ENCODE measurements around the gene IQGAP2. TPM values are rescaled to one million over a fixed set of nuclear protein-coding genes. Genes with fewer than 3 reads are reported as not detected.

Gene IQGAP2
- total RNA-seq, 3 donors from 2014 or later (not counting 1 experiment from before 2014, with no cell fraction given): 172 to 218 (median 207) TPM

DNA sequence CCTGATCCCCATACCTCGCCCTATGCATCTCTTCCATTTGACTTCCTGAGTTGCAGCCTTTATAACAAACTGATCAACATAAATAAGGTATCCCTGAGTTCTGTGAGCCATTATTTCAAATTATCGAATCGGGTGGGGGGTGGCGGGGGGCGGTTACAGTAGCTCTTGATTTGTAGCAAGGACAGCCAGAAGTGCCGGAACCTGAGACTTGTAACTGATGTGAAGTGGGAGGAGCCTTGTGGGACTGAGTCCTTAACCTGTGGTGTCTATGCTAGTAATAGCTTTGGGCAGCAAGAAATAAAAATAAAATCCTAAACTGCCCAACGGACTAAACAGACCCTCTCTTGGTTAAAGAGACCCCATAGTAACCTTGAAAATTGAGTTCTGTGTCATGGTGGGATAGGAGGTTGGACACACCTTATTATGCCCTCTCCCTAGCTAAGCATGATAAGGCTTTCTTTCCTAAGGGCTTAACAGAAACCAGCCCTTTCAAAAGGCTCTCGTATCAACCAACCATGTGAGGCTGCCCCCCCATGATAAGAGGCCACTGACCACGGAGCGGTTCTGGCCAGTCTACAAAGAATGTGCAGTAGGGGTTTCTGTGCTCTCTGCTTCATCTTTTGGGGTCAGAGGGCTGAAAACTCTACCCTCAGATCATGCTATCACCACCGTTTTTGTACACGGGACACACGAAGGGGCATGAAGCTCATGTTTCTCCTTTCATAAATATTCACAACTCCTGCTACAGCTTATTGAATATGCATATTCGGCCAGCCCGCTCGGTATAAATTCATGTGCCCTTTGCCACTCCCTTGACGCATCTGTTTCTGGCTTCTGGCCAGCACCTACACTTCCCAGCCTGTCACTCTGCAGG is 39.5 kb upstream of the IQGAP2 start:
- Histone ChIP-seq H3K27me3 (ENCODE audit: control insufficient read depth, insufficient read depth, low read length) (no peaks in the 10 kb centered on the region), H3K9me3 (ENCODE audit: control insufficient read depth, insufficient read depth, low read length) (no peaks in the 10 kb centered on the region), H3K4me3 (ENCODE audit: low read length) (no peak overlapping the region), H3K27ac (ENCODE audit: low read length) (no peak overlapping the region), H3K4me1 (ENCODE audit: control insufficient read depth, insufficient read depth, low read length) (no peaks in the 10 kb centered on the region), H3K36me3 (ENCODE audit: control insufficient read depth, insufficient read depth, low read length) (no peaks in the 10 kb centered on the region)
- no peak overlapping the region for H3K27ac Mint-ChIP-seq
- TF ChIP-seq, protein P1, sequence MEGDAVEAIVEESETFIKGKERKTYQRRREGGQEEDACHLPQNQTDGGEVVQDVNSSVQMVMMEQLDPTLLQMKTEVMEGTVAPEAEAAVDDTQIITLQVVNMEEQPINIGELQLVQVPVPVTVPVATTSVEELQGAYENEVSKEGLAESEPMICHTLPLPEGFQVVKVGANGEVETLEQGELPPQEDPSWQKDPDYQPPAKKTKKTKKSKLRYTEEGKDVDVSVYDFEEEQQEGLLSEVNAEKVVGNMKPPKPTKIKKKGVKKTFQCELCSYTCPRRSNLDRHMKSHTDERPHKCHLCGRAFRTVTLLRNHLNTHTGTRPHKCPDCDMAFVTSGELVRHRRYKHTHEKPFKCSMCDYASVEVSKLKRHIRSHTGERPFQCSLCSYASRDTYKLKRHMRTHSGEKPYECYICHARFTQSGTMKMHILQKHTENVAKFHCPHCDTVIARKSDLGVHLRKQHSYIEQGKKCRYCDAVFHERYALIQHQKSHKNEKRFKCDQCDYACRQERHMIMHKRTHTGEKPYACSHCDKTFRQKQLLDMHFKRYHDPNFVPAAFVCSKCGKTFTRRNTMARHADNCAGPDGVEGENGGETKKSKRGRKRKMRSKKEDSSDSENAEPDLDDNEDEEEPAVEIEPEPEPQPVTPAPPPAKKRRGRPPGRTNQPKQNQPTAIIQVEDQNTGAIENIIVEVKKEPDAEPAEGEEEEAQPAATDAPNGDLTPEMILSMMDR (IDR thresholded peaks at IDR 0.05): no peak
- no peak overlapping the region for H3K4me3 Mint-ChIP-seq
- H3K9me3 Mint-ChIP-seq: no peaks in the 10 kb centered on the region
- H3K4me1 Mint-ChIP-seq: peaks cover 13 to 22% of the 10 kb centered on the region in 2 donors
- intact Hi-C loops (cut with micrococcal nuclease): no loop called here
- no peaks in the 10 kb centered on the region for H3K36me3 Mint-ChIP-seq
- 74% methylated on average over 17 of the region's 17 CpGs for WGBS (ENCODE audit: insufficient coverage)
- H3K27me3 Mint-ChIP-seq (ENCODE audit: low read depth in 2 of 2): no peaks in the 10 kb centered on the region
- no peak for DNase-seq
- peak in 2 of 3 donors; percentile 25 to 60 for ATAC-seq

DNA sequence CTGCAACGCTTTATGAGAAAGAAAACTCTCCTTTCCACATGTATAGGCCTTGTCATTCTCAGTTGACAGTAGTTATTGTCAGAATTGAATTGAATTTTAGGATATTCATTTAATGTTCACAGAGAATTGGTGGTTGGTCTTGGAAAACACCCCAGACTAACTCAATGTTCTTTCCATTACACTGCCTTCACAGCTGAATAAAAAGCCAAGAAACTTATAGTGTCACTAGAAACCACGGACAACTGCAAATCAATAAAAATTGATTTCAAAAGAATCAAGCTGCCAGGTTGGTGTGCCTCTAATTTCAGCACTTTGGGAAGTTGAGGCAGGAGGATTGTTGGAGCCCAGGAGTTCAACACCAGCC is 38.9 kb upstream of the IQGAP2 start:
- no peak overlapping the region for H3K4me3 Mint-ChIP-seq
- no peaks in the 10 kb centered on the region for H3K9me3 ChIP-seq (ENCODE audit: control insufficient read depth, insufficient read depth, low read length)
- WGBS (ENCODE audit: insufficient coverage): 89% methylated on average over 1 of the region's 2 CpGs
- DNase-seq (no peak), ATAC-seq (no peak)
- peaks cover 13 to 22% of the 10 kb centered on the region in 2 donors for H3K4me1 Mint-ChIP-seq
- H3K27ac Mint-ChIP-seq: no peak overlapping the region
- no peaks in the 10 kb centered on the region for H3K4me1 ChIP-seq (ENCODE audit: control insufficient read depth, insufficient read depth, low read length)
- no peaks in the 10 kb centered on the region for H3K27me3 ChIP-seq (ENCODE audit: control insufficient read depth, insufficient read depth, low read length)
- TF ChIP-seq, protein P1 (IDR thresholded peaks at IDR 0.05): no peak
- H3K36me3 ChIP-seq (ENCODE audit: control insufficient read depth, insufficient read depth, low read length): no peaks in the 10 kb centered on the region
- H3K4me3 ChIP-seq (ENCODE audit: low read length): no peak overlapping the region
- no peaks in the 10 kb centered on the region for H3K9me3 Mint-ChIP-seq
- H3K27ac ChIP-seq (ENCODE audit: low read length): no peak overlapping the region
- no peaks in the 10 kb centered on the region for H3K27me3 Mint-ChIP-seq (ENCODE audit: low read depth in 2 of 2)
- intact Hi-C loops (cut with micrococcal nuclease): no loop called here
- H3K36me3 Mint-ChIP-seq: no peaks in the 10 kb centered on the region

DNA sequence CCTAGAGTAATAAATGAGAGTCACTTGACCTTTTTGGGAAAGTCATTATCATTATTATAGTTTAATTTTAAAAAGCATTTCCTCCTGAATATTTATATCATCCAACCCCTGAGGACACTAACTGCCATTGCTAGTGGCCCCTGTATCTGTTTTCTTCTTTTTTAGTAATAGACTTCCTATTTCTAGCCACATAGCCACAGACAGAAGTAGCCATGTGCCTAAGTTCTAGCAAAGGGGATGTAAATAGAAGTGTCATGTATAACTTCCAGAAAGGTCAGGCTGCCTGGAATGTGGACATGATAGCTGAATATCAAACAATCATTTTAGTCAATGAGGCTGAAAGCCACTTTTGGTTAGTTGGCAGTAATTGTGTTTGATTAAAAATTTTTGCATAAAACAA is 37.5 kb upstream of the IQGAP2 start:
- Histone ChIP-seq H3K9me3 (ENCODE audit: control insufficient read depth, insufficient read depth, low read length) (no peaks in the 10 kb centered on the region), H3K27ac (ENCODE audit: low read length) (no peak overlapping the region), H3K27me3 (ENCODE audit: control insufficient read depth, insufficient read depth, low read length) (no peaks in the 10 kb centered on the region), H3K4me1 (ENCODE audit: control insufficient read depth, insufficient read depth, low read length) (no peaks in the 10 kb centered on the region), H3K4me3 (ENCODE audit: low read length) (no peak overlapping the region), H3K36me3 (ENCODE audit: control insufficient read depth, insufficient read depth, low read length) (no peaks in the 10 kb centered on the region)
- no peaks in the 10 kb centered on the region for H3K36me3 Mint-ChIP-seq
- peaks cover 12 to 20% of the 10 kb centered on the region in 2 donors for H3K4me1 Mint-ChIP-seq
- TF ChIP-seq, protein P1 (IDR thresholded peaks at IDR 0.05): no peak
- no peak overlapping the region for H3K4me3 Mint-ChIP-seq
- ATAC-seq: no peak
- H3K9me3 Mint-ChIP-seq: no peaks in the 10 kb centered on the region
- DNase-seq: no peak
- H3K27me3 Mint-ChIP-seq (ENCODE audit: low read depth in 2 of 2): no peaks in the 10 kb centered on the region
- intact Hi-C loops (cut with micrococcal nuclease): no loop called here
- no peak overlapping the region for H3K27ac Mint-ChIP-seq

DNA sequence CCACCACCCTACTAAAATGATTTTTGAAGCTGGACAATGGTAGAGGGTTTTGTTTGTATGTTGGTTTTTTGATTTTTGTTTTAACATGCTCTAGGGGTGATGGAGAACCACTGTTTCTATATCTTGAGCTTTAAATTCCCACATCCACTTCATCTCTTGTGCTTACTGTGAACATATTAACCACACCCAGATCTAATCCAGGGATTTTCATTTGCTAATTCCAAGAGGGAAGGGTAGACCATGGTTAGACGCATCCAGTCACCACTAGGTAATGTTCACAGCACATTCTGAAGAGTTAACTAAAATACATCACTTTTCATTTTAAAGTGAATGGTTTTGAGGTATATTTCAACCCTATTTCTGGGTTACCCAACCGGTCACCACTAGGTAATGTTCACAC is 36.5 kb upstream of the IQGAP2 start:
- H3K4me3 ChIP-seq (ENCODE audit: low read length): no peak overlapping the region
- H3K27me3 ChIP-seq (ENCODE audit: control insufficient read depth, insufficient read depth, low read length): no peaks in the 10 kb centered on the region
- intact Hi-C loops (cut with micrococcal nuclease): no loop called here
- no peaks in the 10 kb centered on the region for H3K9me3 ChIP-seq (ENCODE audit: control insufficient read depth, insufficient read depth, low read length)
- H3K4me1 Mint-ChIP-seq: peaks cover 5 to 13% of the 10 kb centered on the region in 2 donors
- ATAC-seq (no peak), DNase-seq (no peak)
- H3K9me3 Mint-ChIP-seq: no peaks in the 10 kb centered on the region
- H3K4me3 Mint-ChIP-seq: no peak overlapping the region
- H3K36me3 ChIP-seq (ENCODE audit: control insufficient read depth, insufficient read depth, low read length): no peaks in the 10 kb centered on the region
- H3K36me3 Mint-ChIP-seq: no peaks in the 10 kb centered on the region
- H3K4me1 ChIP-seq (ENCODE audit: control insufficient read depth, insufficient read depth, low read length): no peaks in the 10 kb centered on the region
- no peaks in the 10 kb centered on the region for H3K27me3 Mint-ChIP-seq (ENCODE audit: low read depth in 2 of 2)
- no peak overlapping the region for H3K27ac Mint-ChIP-seq
- no peak overlapping the region for H3K27ac ChIP-seq (ENCODE audit: low read length)
- WGBS (ENCODE audit: insufficient coverage): no CpG with 5 or more reads among the region's 2 CpGs
- TF ChIP-seq, protein P1 (IDR thresholded peaks at IDR 0.05): no peak
